ENCODE results near the gene RBM20. TPM values are rescaled to one million over a fixed set of nuclear protein-coding genes. Genes with fewer than 3 reads are reported as not detected.

RBM20 gene
- polyA plus RNA-seq, 3 donors = not detected

GRCh38 chr10:110687400-110687799, 43.3 kb downstream of the RBM20 start:
- no peak for DNase-seq
- no peak overlapping the region for H3K4me3 Mint-ChIP-seq
- H3K4me3 ChIP-seq (replicated peaks in 1 of 3; ENCODE audit: low read depth in 2 of 3, low read length in 3 of 3) = no peak overlapping the region
- peaks cover 0 to 6% (median 0%) of the 10 kb centered on the region in 3 donors for H3K27me3 Mint-ChIP-seq (ENCODE audit: low read depth in 3 of 3)
- peaks cover 0 to 15% (median 8%) of the 10 kb centered on the region in 7 donors for H3K9me3 Mint-ChIP-seq
- no peaks in the 10 kb centered on the region for H3K4me1 ChIP-seq (ENCODE audit: control insufficient read depth in 1 of 2, insufficient read depth in 2 of 2, low read length in 2 of 2)
- no peaks in the 10 kb centered on the region for H3K9me3 ChIP-seq (replicated peaks in 1 of 2; ENCODE audit: control insufficient read depth in 1 of 2, insufficient read depth in 1 of 2, low read length in 2 of 2)
- no peaks in the 10 kb centered on the region for H4K20me1 ChIP-seq (ENCODE audit: insufficient read depth, low read length)
- H3K36me3 ChIP-seq (replicated peaks in 1 of 2; ENCODE audit: control insufficient read depth in 1 of 2, insufficient read depth in 2 of 2, low read length in 2 of 2) = no peaks in the 10 kb centered on the region
- H3K4me1 Mint-ChIP-seq = peaks cover 6% of the 10 kb centered on the region
- H3K27me3 ChIP-seq (ENCODE audit: control insufficient read depth in 2 of 2, insufficient read depth in 2 of 2, low read length in 2 of 2) = no peaks in the 10 kb centered on the region
- H3K27ac Mint-ChIP-seq = no peak overlapping the region
- no peak for TF ChIP-seq CTCF (IDR thresholded peaks at IDR 0.05)
- H2AFZ ChIP-seq (ENCODE audit: insufficient read depth, low read depth, low read length, poor library complexity, severe bottlenecking) = no peak overlapping the region
- H3K9ac ChIP-seq (ENCODE audit: insufficient read depth, low read length, poor library complexity, severe bottlenecking) = no peak overlapping the region
- intact Hi-C loops (cut with micrococcal nuclease) = no loop called here
- no peak overlapping the region for H3K27ac ChIP-seq (ENCODE audit: low read depth in 1 of 2, low read length in 2 of 2)
- 80% methylated on average over 1 of the region's 6 CpGs for WGBS (ENCODE audit: insufficient coverage)
- H3K4me2 ChIP-seq (replicated peaks; ENCODE audit: extremely low read depth, low read length, poor library complexity, severe bottlenecking) = no peak overlapping the region
- no peaks in the 10 kb centered on the region for H3K36me3 Mint-ChIP-seq
- no peaks in the 10 kb centered on the region for H3K79me2 ChIP-seq (ENCODE audit: insufficient read depth, low read length)

GRCh38 chr10:110691139-110691538, 47.0 kb downstream of the RBM20 start:
- intact Hi-C loops (cut with micrococcal nuclease) = no loop called here
- Histone ChIP-seq H3K9me3 (replicated peaks in 1 of 2; ENCODE audit: control insufficient read depth in 1 of 2, insufficient read depth in 1 of 2, low read length in 2 of 2) (no peaks in the 10 kb centered on the region), H3K27me3 (ENCODE audit: control insufficient read depth in 2 of 2, insufficient read depth in 2 of 2, low read length in 2 of 2) (no peaks in the 10 kb centered on the region), H3K4me2 (replicated peaks; ENCODE audit: extremely low read depth, low read length, poor library complexity, severe bottlenecking) (no peak overlapping the region), H3K36me3 (replicated peaks in 1 of 2; ENCODE audit: control insufficient read depth in 1 of 2, insufficient read depth in 2 of 2, low read length in 2 of 2) (no peaks in the 10 kb centered on the region), H3K4me3 (replicated peaks in 1 of 3; ENCODE audit: low read depth in 2 of 3, low read length in 3 of 3) (no peak overlapping the region), H3K27ac (ENCODE audit: low read depth in 1 of 2, low read length in 2 of 2) (no peak overlapping the region), H3K9ac (ENCODE audit: insufficient read depth, low read length, poor library complexity, severe bottlenecking) (no peak overlapping the region), H4K20me1 (ENCODE audit: insufficient read depth, low read length) (no peaks in the 10 kb centered on the region), H2AFZ (ENCODE audit: insufficient read depth, low read depth, low read length, poor library complexity, severe bottlenecking) (no peak overlapping the region), H3K4me1 (ENCODE audit: control insufficient read depth in 1 of 2, insufficient read depth in 2 of 2, low read length in 2 of 2) (no peaks in the 10 kb centered on the region), H3K79me2 (ENCODE audit: insufficient read depth, low read length) (no peaks in the 10 kb centered on the region)
- Mint-ChIP-seq H3K36me3 (no peaks in the 10 kb centered on the region), H3K9me3 (peaks cover 2 to 23% (median 10%) of the 10 kb centered on the region in 7 donors), H3K4me1 (peaks cover 6% of the 10 kb centered on the region), H3K27me3 (ENCODE audit: low read depth in 3 of 3) (no peaks in the 10 kb centered on the region), H3K4me3 (no peak overlapping the region), H3K27ac (no peak overlapping the region)
- DNase-seq = no peak
- TF ChIP-seq CTCF (IDR thresholded peaks at IDR 0.05) = no peak
- WGBS (ENCODE audit: insufficient coverage) = no CpG with 5 or more reads among the region's 2 CpGs

Data from CD14-positive monocyte (primary cell).